GM12865 (cell line): ENCODE results near the gene SLMAP.

ENCODE experiments used
- DNase-seq: peaks from one replicate; pipeline ENCODE4 v3.0.0; 2010; ENCODE audit warnings: low read depth
- H3K4me3 ChIP-seq: 2 replicates; pipeline ENCODE4 v1.5.1; 2011; ENCODE audit warnings: mild to moderate bottlenecking, low read depth, low read length, control low read depth
- TF ChIP-seq, protein P1 (sequence below): IDR thresholded peaks from 2 replicates; pipeline ENCODE4 v1.5.1; 2011; ENCODE audit warnings: low read length, control low read depth, low read depth, inconsistent platforms; ENCODE audit not compliant: insufficient read depth; ENCODE audit errors: missing control alignments

SLMAP gene

DNA sequence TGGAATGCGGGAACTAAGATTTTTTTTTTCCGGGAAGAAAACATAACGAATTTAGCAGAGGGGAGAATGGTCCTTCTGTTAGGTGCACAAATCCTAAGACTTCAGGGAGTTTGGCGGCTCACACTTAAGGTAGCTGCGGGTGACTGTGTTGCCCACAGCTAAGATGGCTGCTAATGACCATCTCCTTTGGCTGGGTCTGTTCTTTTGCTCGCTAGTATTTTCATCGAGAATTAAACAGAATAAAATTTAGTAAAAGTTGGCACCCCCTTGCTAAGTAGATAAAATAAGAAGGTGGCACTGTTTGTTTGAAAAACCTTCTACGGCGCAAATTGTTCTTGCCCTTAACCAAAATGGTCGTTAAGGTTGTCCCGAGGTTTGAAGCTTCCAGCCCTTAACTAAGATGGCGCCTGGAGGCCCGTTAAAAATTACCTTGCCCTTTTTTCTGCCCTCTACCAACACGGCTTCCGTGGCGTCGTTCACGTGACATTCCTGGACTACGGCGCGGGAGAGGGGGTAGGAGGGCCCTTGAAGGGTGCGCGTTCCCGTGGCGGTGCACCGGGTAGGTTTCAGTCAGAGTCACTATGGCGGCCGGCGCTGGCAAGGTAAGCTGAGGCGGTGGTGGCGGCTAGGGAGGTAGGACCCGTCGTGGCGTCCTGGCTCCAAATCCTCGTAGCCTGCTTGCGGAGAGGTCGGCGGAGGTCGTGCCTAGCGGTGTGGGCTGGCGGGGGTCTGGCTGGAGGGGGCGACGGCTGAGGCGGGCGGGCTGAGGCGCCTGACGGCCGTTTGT, at the start of gene SLMAP:
TSS of gene SLMAP (plus strand) at position 569 of the 787 bp plus-strand sequence. CDS start 1,343 bp downstream, outside the sequence.
- H3K4me3 ChIP-seq = peak within 1 kb of the TSS; percentile 86
- DNase-seq = peak; percentile 97

GRCh38 chr3:57706462-57706861, 49.6 kb upstream of the SLMAP start:
- no peak for DNase-seq
- TF ChIP-seq, protein P1, sequence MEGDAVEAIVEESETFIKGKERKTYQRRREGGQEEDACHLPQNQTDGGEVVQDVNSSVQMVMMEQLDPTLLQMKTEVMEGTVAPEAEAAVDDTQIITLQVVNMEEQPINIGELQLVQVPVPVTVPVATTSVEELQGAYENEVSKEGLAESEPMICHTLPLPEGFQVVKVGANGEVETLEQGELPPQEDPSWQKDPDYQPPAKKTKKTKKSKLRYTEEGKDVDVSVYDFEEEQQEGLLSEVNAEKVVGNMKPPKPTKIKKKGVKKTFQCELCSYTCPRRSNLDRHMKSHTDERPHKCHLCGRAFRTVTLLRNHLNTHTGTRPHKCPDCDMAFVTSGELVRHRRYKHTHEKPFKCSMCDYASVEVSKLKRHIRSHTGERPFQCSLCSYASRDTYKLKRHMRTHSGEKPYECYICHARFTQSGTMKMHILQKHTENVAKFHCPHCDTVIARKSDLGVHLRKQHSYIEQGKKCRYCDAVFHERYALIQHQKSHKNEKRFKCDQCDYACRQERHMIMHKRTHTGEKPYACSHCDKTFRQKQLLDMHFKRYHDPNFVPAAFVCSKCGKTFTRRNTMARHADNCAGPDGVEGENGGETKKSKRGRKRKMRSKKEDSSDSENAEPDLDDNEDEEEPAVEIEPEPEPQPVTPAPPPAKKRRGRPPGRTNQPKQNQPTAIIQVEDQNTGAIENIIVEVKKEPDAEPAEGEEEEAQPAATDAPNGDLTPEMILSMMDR = no peak
- H3K4me3 ChIP-seq = no peak overlapping the region

More for the DNA sequence above, at the start of gene SLMAP:
- TF ChIP-seq, protein P1 = no peak

- TF ChIP-seq, protein P1 = no peak
- DNase-seq = no peak
- no peak overlapping the region for H3K4me3 ChIP-seq
These were observed 47.1 kb upstream of the SLMAP start for GRCh38 chr3:57709031-57709430.

- TF ChIP-seq, protein P1 = no peak
- DNase-seq = no peak
- H3K4me3 ChIP-seq = no peak overlapping the region
These were observed 46.5 kb upstream of the SLMAP start for GRCh38 chr3:57709559-57709958.

DNA sequence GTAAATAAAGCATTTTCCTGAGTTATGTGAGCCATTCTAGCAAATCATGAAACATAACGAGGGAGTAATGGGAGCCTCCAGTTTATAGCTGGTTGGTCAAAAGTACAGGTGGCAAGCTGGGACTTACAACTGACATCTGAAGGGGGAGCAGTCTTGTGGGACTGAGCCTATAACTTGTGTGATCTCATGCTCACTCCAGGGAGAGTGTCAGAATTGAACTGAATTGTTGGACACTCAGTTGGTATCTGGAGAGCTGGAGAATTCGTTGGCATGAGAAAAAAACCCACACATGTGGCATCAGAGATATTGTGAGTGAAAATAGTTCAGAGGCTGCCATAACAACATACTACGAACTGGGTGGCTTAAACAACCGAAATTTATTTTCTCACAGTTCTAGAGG, 40.4 kb upstream of the SLMAP start:
- no peak overlapping the region for H3K4me3 ChIP-seq
- TF ChIP-seq, protein P1 = no peak
- DNase-seq = no peak

DNA sequence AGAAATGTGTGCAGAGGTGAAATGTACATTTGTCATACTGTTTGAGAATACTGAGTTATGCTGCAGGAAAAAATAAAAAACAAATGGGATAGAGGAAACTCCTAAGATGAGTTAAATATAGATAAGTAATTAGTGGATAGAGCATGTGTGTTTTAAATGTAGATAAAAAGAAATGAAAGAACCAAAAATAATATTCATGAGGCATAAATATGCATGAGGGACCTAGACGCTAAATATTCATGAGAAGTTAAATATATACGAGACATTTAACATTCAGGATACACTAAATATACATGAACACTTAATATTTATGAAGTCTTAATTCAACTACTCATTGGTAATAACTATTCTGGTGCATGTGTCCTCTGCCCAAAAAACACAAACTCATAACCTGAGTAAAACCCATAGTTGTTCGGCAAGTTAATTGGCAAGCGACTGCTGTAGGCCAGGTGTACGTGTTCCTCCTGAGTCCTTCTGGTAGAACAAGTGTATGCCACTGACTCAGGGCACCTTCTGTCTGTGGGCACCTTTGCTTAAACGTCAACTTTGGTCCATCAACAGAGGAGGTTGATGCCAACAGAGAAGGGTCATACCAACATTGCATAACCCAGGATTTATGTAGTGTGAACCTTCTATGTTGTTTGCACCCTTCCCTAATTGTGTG, 38.8 kb upstream of the SLMAP start:
- TF ChIP-seq, protein P1 = no peak
- DNase-seq = no peak
- no peak overlapping the region for H3K4me3 ChIP-seq
